Colonic mucosa (tissue), 4 donors: Measurements from ENCODE around the gene LRRIQ4. TPM values are rescaled to one million over a fixed set of nuclear protein-coding genes. Genes with fewer than 3 reads are reported as not detected.

Experiments used
- DNase-seq: peaks from one replicate; pipeline ENCODE4 v3.0.0-alpha.2; 2020
- H3K27ac ChIP-seq: fragments of 200-600 bp; one replicate; pipeline ENCODE4 v1.8.0; 2021
- H3K27me3 ChIP-seq: fragments of 200-600 bp; one replicate; pipeline ENCODE4 v1.8.0; 2021
- H3K36me3 ChIP-seq: fragments of 200-600 bp; one replicate; pipeline ENCODE4 v1.8.0; 2021
- H3K4me1 ChIP-seq: fragments of 200-600 bp; one replicate; pipeline ENCODE4 v1.8.0; 2021; ENCODE audit warnings: mild to moderate bottlenecking
- H3K4me3 ChIP-seq: fragments of 200-600 bp; one replicate; pipeline ENCODE4 v1.8.0; 2021
- H3K9ac ChIP-seq, 2 donors: one replicate each; pipeline ENCODE4 v1.7.0; 2013; ENCODE audit warnings: control low read depth in 2 of 2, low read depth in 2 of 2, low read length in 2 of 2
- H3K9me3 ChIP-seq: fragments of 200-600 bp; one replicate; pipeline ENCODE4 v1.8.0; 2021
- intact Hi-C: fragments of 100-400 bp; cut with DNase I; formaldehyde crosslinking; loops from one replicate; pipeline ENCODE4 v1.14.1; 2022
- total RNA-seq, 2 donors: library from RNA; stranded (reverse); fragmentation: NEBNext Ultra II Directional in 1 of 2; extraction: Animal tissue kit (Norgen Biotek cat#: 25700) in 1 of 2; gene quantifications; one replicate each; pipeline ENCODE4 v1.2.1, GENCODE V29; 2021
- TF ChIP-seq, protein P1 (sequence below): fragments of 200-600 bp; IDR thresholded peaks from one replicate; pipeline ENCODE4 v1.8.0; 2022; ENCODE audit warnings: antibody characterized with exemption, mild to moderate bottlenecking
- donor health status: healthy.
- donor health status: DM: no; HTN: no; CAD: no.
- donor health status: DM: no; HTN: no; CAD: no.

LRRIQ4 gene
- total RNA-seq, 2 donors from 2014 or later: not detected

DNA sequence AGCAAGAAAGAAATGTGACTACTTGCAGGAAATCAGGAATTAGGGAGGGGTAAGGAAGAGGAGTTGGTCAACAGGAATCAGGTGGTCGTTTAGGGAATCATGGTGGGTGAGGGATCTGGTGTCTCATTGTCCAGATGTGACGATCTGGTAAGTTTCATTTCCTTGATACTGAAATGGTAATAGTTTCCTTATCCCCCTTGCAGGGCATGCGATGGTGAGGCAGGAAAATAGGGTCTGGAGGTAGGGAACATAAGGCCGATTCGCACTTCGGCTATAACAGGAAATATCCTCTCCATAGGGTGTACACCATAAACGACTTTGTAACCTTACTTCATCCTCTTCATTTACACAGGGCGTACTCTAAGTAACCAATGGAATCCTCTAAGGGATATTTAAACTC lies 608 bp downstream of the LRRIQ4 start:
- Histone ChIP-seq H3K36me3 (no peaks in the 10 kb centered on the region), H3K9ac (peak overlapping the region; percentile 38 to 74)
- intact Hi-C loops: no loop called here

DNA sequence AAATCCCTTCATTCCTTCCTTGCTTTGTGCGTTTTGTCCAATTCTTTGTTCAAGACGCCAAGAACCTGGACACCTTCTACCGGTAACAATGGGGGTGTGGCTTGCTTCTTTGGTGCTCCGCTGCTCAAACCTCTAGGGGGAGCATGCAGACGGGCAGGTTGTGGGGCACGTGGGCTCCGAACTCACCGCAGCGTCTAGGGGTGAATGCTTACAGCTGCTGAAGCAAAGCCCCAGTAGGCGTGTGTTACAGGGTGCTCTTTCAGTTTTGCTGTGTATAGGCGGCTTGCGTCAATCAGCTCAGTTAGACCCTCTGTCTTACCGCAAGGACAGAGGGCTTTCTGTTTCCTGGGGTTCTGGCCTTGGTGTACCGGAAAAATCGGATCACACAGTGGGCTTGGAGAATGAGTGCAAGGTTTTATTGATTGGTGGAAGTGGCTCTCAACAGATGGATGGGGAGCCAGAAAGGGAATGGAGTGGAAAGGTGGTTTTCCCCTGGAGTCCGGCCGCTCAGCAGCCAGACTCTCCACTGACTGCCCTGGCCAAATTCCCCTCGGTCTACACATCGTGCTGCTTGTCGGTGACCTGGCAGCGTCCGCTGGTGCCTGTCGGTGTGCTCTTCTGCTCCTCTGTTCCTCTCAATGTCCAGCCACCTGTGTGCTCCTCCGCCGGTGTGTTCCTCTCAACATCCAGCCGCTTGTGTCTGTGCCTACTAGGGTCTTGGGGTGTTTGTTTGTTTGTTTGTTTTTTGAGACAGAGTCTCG lies 1.3 kb downstream of the LRRIQ4 start:
- DNase-seq: peak; percentile 73
- intact Hi-C loops: no loop called here

More for the DNA sequence above, 608 bp downstream of the LRRIQ4 start:
- H3K4me3 ChIP-seq: peak overlapping the region; percentile 19
- TF ChIP-seq, protein P1, sequence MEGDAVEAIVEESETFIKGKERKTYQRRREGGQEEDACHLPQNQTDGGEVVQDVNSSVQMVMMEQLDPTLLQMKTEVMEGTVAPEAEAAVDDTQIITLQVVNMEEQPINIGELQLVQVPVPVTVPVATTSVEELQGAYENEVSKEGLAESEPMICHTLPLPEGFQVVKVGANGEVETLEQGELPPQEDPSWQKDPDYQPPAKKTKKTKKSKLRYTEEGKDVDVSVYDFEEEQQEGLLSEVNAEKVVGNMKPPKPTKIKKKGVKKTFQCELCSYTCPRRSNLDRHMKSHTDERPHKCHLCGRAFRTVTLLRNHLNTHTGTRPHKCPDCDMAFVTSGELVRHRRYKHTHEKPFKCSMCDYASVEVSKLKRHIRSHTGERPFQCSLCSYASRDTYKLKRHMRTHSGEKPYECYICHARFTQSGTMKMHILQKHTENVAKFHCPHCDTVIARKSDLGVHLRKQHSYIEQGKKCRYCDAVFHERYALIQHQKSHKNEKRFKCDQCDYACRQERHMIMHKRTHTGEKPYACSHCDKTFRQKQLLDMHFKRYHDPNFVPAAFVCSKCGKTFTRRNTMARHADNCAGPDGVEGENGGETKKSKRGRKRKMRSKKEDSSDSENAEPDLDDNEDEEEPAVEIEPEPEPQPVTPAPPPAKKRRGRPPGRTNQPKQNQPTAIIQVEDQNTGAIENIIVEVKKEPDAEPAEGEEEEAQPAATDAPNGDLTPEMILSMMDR: no peak
- no peak for DNase-seq
- no peaks in the 10 kb centered on the region for H3K27me3 ChIP-seq
- H3K27ac ChIP-seq: no peak overlapping the region
- no peaks in the 10 kb centered on the region for H3K9me3 ChIP-seq
- no peaks in the 10 kb centered on the region for H3K4me1 ChIP-seq

DNA sequence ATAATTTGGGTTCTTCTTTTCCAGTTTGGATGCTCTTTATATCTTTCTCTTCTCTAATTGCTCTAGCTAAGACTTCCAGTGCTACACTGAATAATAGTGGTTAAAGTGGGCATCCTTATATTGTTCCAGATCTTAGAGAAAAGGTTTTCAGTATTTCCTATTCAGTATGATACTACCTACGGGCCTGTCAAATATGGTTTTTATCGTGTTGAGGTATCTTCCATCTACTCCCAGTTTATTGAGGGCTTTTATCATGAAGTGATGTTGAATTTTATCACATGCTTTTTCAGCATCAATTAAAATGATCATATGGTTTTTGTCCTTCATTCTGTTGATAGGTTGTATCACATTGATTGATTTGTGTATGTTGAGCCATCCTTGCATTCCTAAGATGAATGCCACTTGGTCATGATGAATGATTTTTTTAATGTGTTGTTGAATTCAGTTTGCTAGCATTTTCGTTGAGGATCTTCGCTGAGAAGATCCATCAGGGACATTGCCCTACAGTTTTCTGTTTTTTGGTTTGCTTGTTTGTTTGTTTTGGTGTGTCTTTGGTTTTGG lies 3.0 kb downstream of the LRRIQ4 start:
- DNase-seq: no peak
- Histone ChIP-seq H3K36me3 (no peaks in the 10 kb centered on the region), H3K9me3 (no peaks in the 10 kb centered on the region), H3K9ac (no peak overlapping the region), H3K4me3 (no peak overlapping the region), H3K27me3 (no peaks in the 10 kb centered on the region), H3K4me1 (no peaks in the 10 kb centered on the region), H3K27ac (no peak overlapping the region)
- TF ChIP-seq, protein P1: no peak
- intact Hi-C loops: no loop called here

More for the DNA sequence above, 1.3 kb downstream of the LRRIQ4 start:
- Histone ChIP-seq H3K36me3 (no peaks in the 10 kb centered on the region), H3K27me3 (no peaks in the 10 kb centered on the region), H3K4me1 (no peaks in the 10 kb centered on the region), H3K4me3 (peak overlapping the region; percentile 19), H3K9me3 (no peaks in the 10 kb centered on the region), H3K9ac (peak overlapping the region in 1 of 2 donors; percentile 38), H3K27ac (no peak overlapping the region)
- TF ChIP-seq, protein P1: peak; percentile 43

DNA sequence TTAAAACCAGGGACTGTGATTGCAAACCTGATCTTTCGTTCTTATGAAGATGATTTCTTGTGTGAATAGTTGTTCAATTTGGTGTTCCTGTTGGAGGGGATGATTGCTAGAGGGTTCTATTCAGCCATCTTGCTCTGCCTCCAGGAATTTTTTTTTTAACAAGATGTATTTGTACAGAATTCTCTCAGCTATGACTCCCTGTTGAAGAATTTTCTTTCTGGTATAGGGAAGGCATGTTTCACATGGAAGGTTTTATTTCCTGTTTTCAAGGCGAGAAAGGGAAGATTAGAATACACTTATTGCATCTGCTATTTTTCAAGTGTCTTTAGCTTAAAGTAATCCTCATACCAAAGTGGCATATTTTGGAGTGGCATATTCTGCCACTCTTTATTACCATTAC lies 5.6 kb downstream of the LRRIQ4 start:
- H3K36me3 ChIP-seq: no peaks in the 10 kb centered on the region
- H3K4me3 ChIP-seq: no peak overlapping the region
- H3K27ac ChIP-seq: no peak overlapping the region
- intact Hi-C loops: no loop called here
- H3K9me3 ChIP-seq: no peaks in the 10 kb centered on the region
- no peak for DNase-seq
- TF ChIP-seq, protein P1: no peak
- H3K9ac ChIP-seq: no peak overlapping the region
- H3K4me1 ChIP-seq: no peaks in the 10 kb centered on the region
- H3K27me3 ChIP-seq: no peaks in the 10 kb centered on the region

DNA sequence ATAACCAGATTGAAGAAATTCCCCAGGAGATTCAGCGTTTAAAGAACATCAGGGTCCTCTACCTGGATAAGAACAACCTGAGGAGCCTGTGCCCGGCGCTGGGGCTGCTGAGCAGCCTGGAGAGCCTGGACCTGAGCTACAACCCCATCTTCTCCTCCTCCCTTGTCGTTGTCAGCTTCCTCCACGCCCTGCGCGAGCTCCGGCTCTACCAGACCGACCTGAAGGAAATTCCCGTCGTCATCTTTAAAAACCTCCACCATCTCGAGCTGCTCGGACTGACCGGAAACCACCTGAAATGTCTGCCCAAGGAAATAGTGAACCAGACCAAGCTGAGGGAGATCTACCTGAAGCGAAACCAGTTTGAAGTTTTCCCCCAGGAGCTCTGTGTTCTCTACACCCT lies 9.4 kb downstream of the LRRIQ4 start:
- intact Hi-C loops: no loop called here
- no peak overlapping the region for H3K4me3 ChIP-seq
- peak overlapping the region in 1 of 2 donors; percentile 31 for H3K9ac ChIP-seq
- H3K27ac ChIP-seq: no peak overlapping the region
- no peaks in the 10 kb centered on the region for H3K36me3 ChIP-seq
- no peaks in the 10 kb centered on the region for H3K9me3 ChIP-seq
- TF ChIP-seq, protein P1: no peak
- no peaks in the 10 kb centered on the region for H3K27me3 ChIP-seq
- no peak for DNase-seq
- H3K4me1 ChIP-seq: no peaks in the 10 kb centered on the region
